ENCODE results near the gene COPE. TPM values are rescaled to one million over a fixed set of nuclear protein-coding genes. Genes with fewer than 3 reads are reported as not detected.

COPE gene
- total RNA-seq, 1 experiment from 2014 or later, result 177 TPM

DNA sequence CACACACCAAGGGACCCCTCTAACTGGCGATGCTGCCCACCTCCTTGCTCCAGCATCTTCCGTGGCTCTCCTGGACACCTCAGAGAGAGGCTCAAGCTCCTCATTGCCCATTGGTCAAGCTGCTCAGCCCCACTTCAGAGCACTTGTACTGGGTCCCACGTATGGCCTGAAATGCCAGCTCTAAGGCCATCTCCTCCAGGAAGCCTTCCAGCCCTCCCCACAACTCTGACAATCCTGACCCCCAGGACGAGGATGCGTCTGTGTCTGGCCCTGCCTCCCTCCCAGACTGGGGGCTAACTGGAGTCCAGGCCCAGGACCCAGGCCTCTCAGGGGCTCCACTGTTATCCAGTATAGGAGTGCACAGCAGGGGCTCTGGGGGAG, 29.8 kb upstream of the COPE start:
- Histone ChIP-seq H3K4me3 (ENCODE audit: low read depth in 2 of 2, low read length in 2 of 2) (no peak overlapping the region), H3K27me3 (ENCODE audit: control insufficient read depth, insufficient read depth, low read length) (no peaks in the 10 kb centered on the region), H3K27ac (ENCODE audit: low read length) (no peak overlapping the region), H3K36me3 (ENCODE audit: control insufficient read depth, insufficient read depth, low read length) (no peaks in the 10 kb centered on the region), H3K4me1 (ENCODE audit: control insufficient read depth, insufficient read depth, low read length) (peaks cover 2% of the 10 kb centered on the region; the same call in 1 of the 2 replicates), H3K9me3 (ENCODE audit: control insufficient read depth, insufficient read depth, low read depth, low read length) (no peaks in the 10 kb centered on the region)
- intact Hi-C loops (cut with micrococcal nuclease; ENCODE audit: unreplicated experiment) (no loop called here), in situ Hi-C loops (cut with HindIII; ENCODE audit: low pct_unique_long_range_greater_than_20kb, low sequenced_read_pairs) (no loop called here)
- POLR2A ChIA-PET, result no interaction called here
- no TSS peak for BruUV-seq (replicated peaks)
- no peak for DNase-seq (ENCODE audit: low read depth, low spot score)
- TF ChIP-seq TCF7L2 (IDR thresholded peaks at IDR 0.05; ENCODE audit: low read depth, low read length) (no peak), SIN3A (IDR thresholded peaks at IDR 0.05; ENCODE audit: borderline replicate concordance, insufficient read depth, low read depth, low read length) (no peak), POLR2AphosphoS5 (IDR thresholded peaks at IDR 0.05; ENCODE audit: low read depth, low read length) (no peak)
- TF ChIP-seq, protein P1, sequence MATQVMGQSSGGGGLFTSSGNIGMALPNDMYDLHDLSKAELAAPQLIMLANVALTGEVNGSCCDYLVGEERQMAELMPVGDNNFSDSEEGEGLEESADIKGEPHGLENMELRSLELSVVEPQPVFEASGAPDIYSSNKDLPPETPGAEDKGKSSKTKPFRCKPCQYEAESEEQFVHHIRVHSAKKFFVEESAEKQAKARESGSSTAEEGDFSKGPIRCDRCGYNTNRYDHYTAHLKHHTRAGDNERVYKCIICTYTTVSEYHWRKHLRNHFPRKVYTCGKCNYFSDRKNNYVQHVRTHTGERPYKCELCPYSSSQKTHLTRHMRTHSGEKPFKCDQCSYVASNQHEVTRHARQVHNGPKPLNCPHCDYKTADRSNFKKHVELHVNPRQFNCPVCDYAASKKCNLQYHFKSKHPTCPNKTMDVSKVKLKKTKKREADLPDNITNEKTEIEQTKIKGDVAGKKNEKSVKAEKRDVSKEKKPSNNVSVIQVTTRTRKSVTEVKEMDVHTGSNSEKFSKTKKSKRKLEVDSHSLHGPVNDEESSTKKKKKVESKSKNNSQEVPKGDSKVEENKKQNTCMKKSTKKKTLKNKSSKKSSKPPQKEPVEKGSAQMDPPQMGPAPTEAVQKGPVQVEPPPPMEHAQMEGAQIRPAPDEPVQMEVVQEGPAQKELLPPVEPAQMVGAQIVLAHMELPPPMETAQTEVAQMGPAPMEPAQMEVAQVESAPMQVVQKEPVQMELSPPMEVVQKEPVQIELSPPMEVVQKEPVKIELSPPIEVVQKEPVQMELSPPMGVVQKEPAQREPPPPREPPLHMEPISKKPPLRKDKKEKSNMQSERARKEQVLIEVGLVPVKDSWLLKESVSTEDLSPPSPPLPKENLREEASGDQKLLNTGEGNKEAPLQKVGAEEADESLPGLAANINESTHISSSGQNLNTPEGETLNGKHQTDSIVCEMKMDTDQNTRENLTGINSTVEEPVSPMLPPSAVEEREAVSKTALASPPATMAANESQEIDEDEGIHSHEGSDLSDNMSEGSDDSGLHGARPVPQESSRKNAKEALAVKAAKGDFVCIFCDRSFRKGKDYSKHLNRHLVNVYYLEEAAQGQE (IDR thresholded peaks at IDR 0.05; ENCODE audit: insufficient read depth in 1 of 2, low read depth in 2 of 2, low read length in 1 of 2), result no peak
- TF ChIP-seq, protein P2, sequence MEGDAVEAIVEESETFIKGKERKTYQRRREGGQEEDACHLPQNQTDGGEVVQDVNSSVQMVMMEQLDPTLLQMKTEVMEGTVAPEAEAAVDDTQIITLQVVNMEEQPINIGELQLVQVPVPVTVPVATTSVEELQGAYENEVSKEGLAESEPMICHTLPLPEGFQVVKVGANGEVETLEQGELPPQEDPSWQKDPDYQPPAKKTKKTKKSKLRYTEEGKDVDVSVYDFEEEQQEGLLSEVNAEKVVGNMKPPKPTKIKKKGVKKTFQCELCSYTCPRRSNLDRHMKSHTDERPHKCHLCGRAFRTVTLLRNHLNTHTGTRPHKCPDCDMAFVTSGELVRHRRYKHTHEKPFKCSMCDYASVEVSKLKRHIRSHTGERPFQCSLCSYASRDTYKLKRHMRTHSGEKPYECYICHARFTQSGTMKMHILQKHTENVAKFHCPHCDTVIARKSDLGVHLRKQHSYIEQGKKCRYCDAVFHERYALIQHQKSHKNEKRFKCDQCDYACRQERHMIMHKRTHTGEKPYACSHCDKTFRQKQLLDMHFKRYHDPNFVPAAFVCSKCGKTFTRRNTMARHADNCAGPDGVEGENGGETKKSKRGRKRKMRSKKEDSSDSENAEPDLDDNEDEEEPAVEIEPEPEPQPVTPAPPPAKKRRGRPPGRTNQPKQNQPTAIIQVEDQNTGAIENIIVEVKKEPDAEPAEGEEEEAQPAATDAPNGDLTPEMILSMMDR (IDR thresholded peaks at IDR 0.05), result no peak
- ATAC-seq, result no peak
- CTCF ChIA-PET, result no interaction called here

DNA sequence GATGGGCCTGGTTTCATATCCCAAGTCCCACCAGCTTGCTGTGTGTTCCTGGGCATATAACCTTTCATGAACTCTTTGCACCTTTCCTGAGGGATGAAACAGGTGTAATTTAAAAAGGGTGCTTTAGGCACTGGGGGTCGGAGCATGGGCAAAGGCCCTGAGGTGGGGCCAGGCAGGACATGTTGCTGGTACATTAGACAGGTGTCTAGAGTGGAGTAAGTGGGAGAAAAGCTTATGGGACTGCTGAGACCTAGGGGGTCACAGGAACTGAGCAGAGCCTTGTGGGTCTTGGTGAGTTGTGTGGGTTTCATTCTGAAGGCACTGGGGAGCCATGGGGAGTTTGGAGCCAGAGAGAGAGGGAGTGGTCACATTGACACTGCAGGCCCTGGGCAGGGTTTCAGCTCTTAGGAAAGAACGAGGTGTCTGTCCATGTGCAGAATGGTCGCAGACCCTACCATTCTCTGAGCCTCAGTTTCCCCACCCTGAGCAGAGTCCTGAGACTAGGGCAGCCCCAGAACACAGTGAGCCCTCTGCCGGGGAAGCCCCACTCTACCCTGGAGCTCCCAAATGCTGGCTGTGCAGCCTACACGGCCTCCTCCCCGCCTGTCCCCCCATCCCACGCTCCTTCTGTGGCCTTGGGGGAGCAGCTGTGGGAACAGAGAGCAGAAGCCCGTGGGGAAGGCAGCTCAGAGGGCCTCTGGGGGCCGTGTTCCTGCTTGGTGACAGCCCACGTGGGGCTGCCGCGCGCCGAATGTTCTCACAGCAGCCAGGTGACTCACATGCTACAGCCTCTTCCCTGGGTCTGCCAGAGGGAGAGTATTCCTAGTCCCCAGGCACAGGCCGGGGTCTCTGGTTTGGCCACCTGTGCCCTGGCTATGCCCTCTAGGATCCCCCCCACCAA, 29.1 kb upstream of the COPE start:
- POLR2A ChIA-PET, result no interaction called here

More for the DNA sequence above, 29.1 kb upstream of the COPE start:
- Histone ChIP-seq H3K27me3 (ENCODE audit: control insufficient read depth, insufficient read depth, low read length) (no peaks in the 10 kb centered on the region), H3K4me3 (ENCODE audit: low read depth in 2 of 2, low read length in 2 of 2) (no peak overlapping the region), H3K27ac (ENCODE audit: low read length) (no peak overlapping the region), H3K4me1 (ENCODE audit: control insufficient read depth, insufficient read depth, low read length) (peaks cover 2% of the 10 kb centered on the region; the same call in 1 of the 2 replicates), H3K36me3 (ENCODE audit: control insufficient read depth, insufficient read depth, low read length) (no peaks in the 10 kb centered on the region), H3K9me3 (ENCODE audit: control insufficient read depth, insufficient read depth, low read depth, low read length) (no peaks in the 10 kb centered on the region)
- BruUV-seq (replicated peaks), result no TSS peak
- no peak for DNase-seq (ENCODE audit: low read depth, low spot score)
- ATAC-seq, result 0 out of 2 replicates have a peak, but pooled peaks have one; percentile 24
- in situ Hi-C loops (cut with HindIII; ENCODE audit: low pct_unique_long_range_greater_than_20kb, low sequenced_read_pairs) (no loop called here), intact Hi-C loops (cut with micrococcal nuclease; ENCODE audit: unreplicated experiment) (no loop called here)
- CTCF ChIA-PET, result no interaction called here
- TF ChIP-seq, protein P2 (IDR thresholded peaks at IDR 0.05), result no peak
- TF ChIP-seq POLR2AphosphoS5 (IDR thresholded peaks at IDR 0.05; ENCODE audit: low read depth, low read length) (no peak), SIN3A (IDR thresholded peaks at IDR 0.05; ENCODE audit: borderline replicate concordance, insufficient read depth, low read depth, low read length) (no peak), TCF7L2 (IDR thresholded peaks at IDR 0.05; ENCODE audit: low read depth, low read length) (no peak)

Measured in Panc1 (cell line).